Liver (tissue), 9 donors: Measurements from ENCODE around the gene R3HDM1. TPM values are rescaled to one million over a fixed set of nuclear protein-coding genes. Genes with fewer than 3 reads are reported as not detected.

Experiments used
- DNase-seq: peaks from one replicate; pipeline ENCODE4 v3.0.0-alpha.2; 2017; ENCODE audit warnings: low spot score
- H3K27ac ChIP-seq, 2 donors: one replicate each; pipeline ENCODE4 v1.7.0; 2013; ENCODE audit warnings: inconsistent platforms in 2 of 2, low read length in 2 of 2, control low read depth in 1 of 2, low read depth in 1 of 2, mild to moderate bottlenecking in 1 of 2
- H3K27me3 ChIP-seq, 4 donors: one replicate each; pipeline versions ENCODE4 v1.6.1 to v1.7.0; 2013; ENCODE audit warnings: low read length in 3 of 4, inconsistent platforms in 1 of 4, mild to moderate bottlenecking in 1 of 4, moderate library complexity in 1 of 4; ENCODE audit not compliant: control insufficient read depth in 4 of 4, insufficient read depth in 4 of 4
- H3K36me3 ChIP-seq, 4 donors: one replicate each; pipeline versions ENCODE4 v1.6.1 to v1.7.0; 2013; ENCODE audit warnings: low read length in 3 of 4, mild to moderate bottlenecking in 3 of 4, low read depth in 1 of 4, moderate library complexity in 1 of 4; ENCODE audit not compliant: control insufficient read depth in 4 of 4, insufficient read depth in 3 of 4
- H3K4me1 ChIP-seq, 4 donors: one replicate each; pipeline versions ENCODE4 v1.6.1 to v1.7.0; 2013; ENCODE audit warnings: low read length in 3 of 4, mild to moderate bottlenecking in 3 of 4, moderate library complexity in 1 of 4; ENCODE audit not compliant: control insufficient read depth in 4 of 4, insufficient read depth in 4 of 4
- H3K4me3 ChIP-seq, 3 donors: one replicate each; pipeline versions ENCODE4 v1.6.1 to v1.7.0; 2013; ENCODE audit warnings: low read length in 3 of 3, control low read depth in 1 of 3, low read depth in 1 of 3, mild to moderate bottlenecking in 1 of 3
- H3K9ac ChIP-seq, 2 donors: one replicate each; pipeline ENCODE4 v1.7.0; 2013; ENCODE audit warnings: low read length in 2 of 2, mild to moderate bottlenecking in 2 of 2, moderate library complexity in 2 of 2, control low read depth in 1 of 2, low read depth in 1 of 2
- H3K9me3 ChIP-seq, 4 donors: one replicate each; pipeline versions ENCODE4 v1.6.1 to v1.7.0; 2013; ENCODE audit warnings: low read length in 3 of 4; ENCODE audit not compliant: control insufficient read depth in 4 of 4
- EGR1 ChIP-seq, 2 donors: IDR thresholded peaks; 2 replicates each; pipeline ENCODE4 v1.6.1; 2016 to 2018; ENCODE audit warnings: antibody characterized with exemption in 2 of 2, low read depth in 2 of 2
- FOXA1 ChIP-seq: IDR thresholded peaks from 2 replicates; pipeline ENCODE4 v1.6.1; 2016; ENCODE audit warnings: antibody characterized with exemption
- FOXA2 ChIP-seq: IDR thresholded peaks from 2 replicates; pipeline ENCODE4 v1.6.1; 2016; ENCODE audit warnings: antibody characterized with exemption
- GABPA ChIP-seq, 2 donors: IDR thresholded peaks in 1 of 2; conservative IDR thresholded peaks in 1 of 2; 2 replicates each; pipeline ENCODE4 v1.6.1; 2016; ENCODE audit warnings: antibody characterized with exemption in 2 of 2, mild to moderate bottlenecking in 1 of 2, moderate library complexity in 1 of 2
- HNF4A ChIP-seq, 2 donors: conservative IDR thresholded peaks; 2 replicates each; pipeline ENCODE4 v1.6.1; 2016; ENCODE audit warnings: antibody characterized with exemption in 2 of 2, mild to moderate bottlenecking in 2 of 2
- HNF4G ChIP-seq: IDR thresholded peaks from 2 replicates; pipeline ENCODE4 v1.6.1; 2016; ENCODE audit warnings: antibody characterized with exemption
- JUND ChIP-seq, 2 donors: IDR thresholded peaks; 2 replicates each; pipeline ENCODE4 v1.6.1; 2016; ENCODE audit warnings: antibody characterized with exemption in 2 of 2
- NR2F2 ChIP-seq: IDR thresholded peaks from 2 replicates; pipeline ENCODE4 v1.6.1; 2016; ENCODE audit warnings: antibody characterized with exemption
- RAD21 ChIP-seq, 2 donors: IDR thresholded peaks; 2 replicates each; pipeline ENCODE4 v1.6.1; 2016; ENCODE audit warnings: antibody characterized with exemption in 2 of 2, mild to moderate bottlenecking in 2 of 2
- SP1 ChIP-seq: IDR thresholded peaks from 2 replicates; pipeline ENCODE4 v1.6.1; 2018; ENCODE audit warnings: antibody characterized with exemption, mild to moderate bottlenecking
- TAF1 ChIP-seq: conservative IDR thresholded peaks from 2 replicates; pipeline ENCODE4 v1.6.1; 2016; ENCODE audit warnings: antibody characterized with exemption, mild to moderate bottlenecking
- YY1 ChIP-seq: IDR thresholded peaks from 2 replicates; pipeline ENCODE4 v1.6.1; 2016; ENCODE audit warnings: antibody characterized with exemption, mild to moderate bottlenecking
- WGBS: extraction: QIAGEN DNeasy Blood & Tissue Kit; methylation state at CpG from one replicate; pipeline ENCODE4 v1.1.7; 2013; 5-methylcytosine and 5-hydroxymethylcytosine counted together
- polyA plus RNA-seq, 2 donors: library from polyadenylated mRNA; stranded (reverse) in 1 of 2; unstranded in 1 of 2; fragments of 200-250 nt in 1 of 2; fragments of >200 nt in 1 of 2; fragmentation: Nextera tagmentation in 1 of 2; extraction: Ambion mirVana in 1 of 2; gene quantifications; one replicate each; pipeline versions ENCODE4 v1.2.1 to v1.2.3, GENCODE V29; 2013 to 2015
- total RNA-seq, 2 donors: library from RNA; depleted of rRNA; stranded (reverse); fragments of >200 nt; gene quantifications; one replicate each; pipeline ENCODE4 v1.2.3, GENCODE V29; 2014
- TF ChIP-seq, protein P1 (sequence below): IDR thresholded peaks from 2 replicates; pipeline ENCODE4 v1.6.1; 2016; ENCODE audit warnings: antibody characterized with exemption
- TF ChIP-seq, protein P2 (sequence below): fragments of 150-350 bp; IDR thresholded peaks from 2 replicates; pipeline ENCODE4 v1.5.1; 2017; ENCODE audit warnings: improper control_type of control experiment, low read depth, low read length; ENCODE audit not compliant: missing input control
- TF ChIP-seq, protein P3 (sequence below): IDR thresholded peaks from 2 replicates; pipeline ENCODE4 v1.6.1; 2016; ENCODE audit warnings: antibody characterized with exemption, mild to moderate bottlenecking
- donor health status: healthy.
- donor health status: healthy.
- donor health status: healthy.
- donor health status: healthy.
- donor health status: healthy.

Gene R3HDM1
- total and polyA plus RNA-seq, 4 donors: 6.0 to 10.0 (median 8.8) TPM

DNA sequence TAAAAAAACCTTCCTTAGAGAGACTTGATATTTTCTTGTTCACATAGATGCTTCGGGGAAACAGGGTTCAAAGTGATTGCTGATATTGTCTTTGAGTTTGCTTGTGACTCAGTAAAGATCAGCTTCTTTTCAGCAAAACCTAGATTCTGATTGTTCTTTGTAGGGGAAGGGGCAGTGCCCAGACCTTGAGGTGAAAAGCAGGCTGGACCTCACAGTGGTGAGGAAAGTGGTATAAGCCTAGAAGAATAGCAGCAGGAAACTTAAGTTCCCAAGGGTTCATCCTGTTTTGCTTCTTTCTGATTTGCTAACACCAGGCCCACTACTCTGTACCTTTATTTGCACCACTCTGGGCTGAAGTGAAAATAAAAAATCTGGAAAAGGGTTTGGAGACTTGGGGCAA, 231.2 kb downstream of the R3HDM1 start:
- no peak overlapping the region for H3K27ac ChIP-seq
- no peaks in the 10 kb centered on the region for H3K4me1 ChIP-seq
- H3K9ac ChIP-seq: no peak overlapping the region
- no peaks in the 10 kb centered on the region for H3K27me3 ChIP-seq
- TF ChIP-seq YY1: no peak
- TF ChIP-seq, protein P1, sequence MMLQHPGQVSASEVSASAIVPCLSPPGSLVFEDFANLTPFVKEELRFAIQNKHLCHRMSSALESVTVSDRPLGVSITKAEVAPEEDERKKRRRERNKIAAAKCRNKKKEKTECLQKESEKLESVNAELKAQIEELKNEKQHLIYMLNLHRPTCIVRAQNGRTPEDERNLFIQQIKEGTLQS: no peak
- no peak for TF ChIP-seq HNF4A (conservative IDR thresholded peaks at IDR 0.05)
- peak; percentile 62 for TF ChIP-seq NR2F2
- TF ChIP-seq SP1: no peak
- TF ChIP-seq HNF4G: no peak
- TF ChIP-seq RAD21 (IDR thresholded peaks at IDR 0.05): no peak
- no peak for TF ChIP-seq FOXA1
- WGBS: 86% methylated on average over 1 of the region's 1 CpG
- H3K36me3 ChIP-seq: peaks cover 9 to 60% (median 51%) of the 10 kb centered on the region in 4 donors
- H3K4me3 ChIP-seq: no peak overlapping the region
- H3K9me3 ChIP-seq: no peaks in the 10 kb centered on the region
- DNase-seq: no peak

DNA sequence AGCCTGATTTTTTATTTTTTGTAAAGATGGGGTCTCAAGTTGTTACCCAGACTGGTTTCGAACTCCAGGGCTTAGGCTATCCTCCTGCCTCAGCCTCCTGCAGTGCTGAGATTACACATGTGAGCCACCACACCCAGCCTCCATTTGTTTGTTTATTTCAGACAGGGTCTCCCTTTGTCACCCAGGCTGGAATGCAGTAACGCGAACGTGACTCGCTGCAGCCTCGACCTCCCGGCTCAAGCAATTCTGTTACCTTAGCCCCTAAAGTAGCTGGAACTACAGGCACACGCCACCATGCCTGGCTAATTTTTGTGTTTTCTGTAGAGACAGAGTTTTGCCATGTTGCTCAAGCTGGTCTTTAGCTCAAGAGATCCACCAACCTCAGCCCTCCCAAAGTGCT, 237.6 kb downstream of the R3HDM1 start:
- Histone ChIP-seq H3K27me3 (no peaks in the 10 kb centered on the region), H3K27ac (no peak overlapping the region), H3K9me3 (no peaks in the 10 kb centered on the region), H3K4me3 (no peak overlapping the region), H3K9ac (no peak overlapping the region), H3K36me3 (peaks cover 14 to 64% (median 54%) of the 10 kb centered on the region in 4 donors), H3K4me1 (no peaks in the 10 kb centered on the region)
- no peak for TF ChIP-seq NR2F2
- TF ChIP-seq, protein P2, sequence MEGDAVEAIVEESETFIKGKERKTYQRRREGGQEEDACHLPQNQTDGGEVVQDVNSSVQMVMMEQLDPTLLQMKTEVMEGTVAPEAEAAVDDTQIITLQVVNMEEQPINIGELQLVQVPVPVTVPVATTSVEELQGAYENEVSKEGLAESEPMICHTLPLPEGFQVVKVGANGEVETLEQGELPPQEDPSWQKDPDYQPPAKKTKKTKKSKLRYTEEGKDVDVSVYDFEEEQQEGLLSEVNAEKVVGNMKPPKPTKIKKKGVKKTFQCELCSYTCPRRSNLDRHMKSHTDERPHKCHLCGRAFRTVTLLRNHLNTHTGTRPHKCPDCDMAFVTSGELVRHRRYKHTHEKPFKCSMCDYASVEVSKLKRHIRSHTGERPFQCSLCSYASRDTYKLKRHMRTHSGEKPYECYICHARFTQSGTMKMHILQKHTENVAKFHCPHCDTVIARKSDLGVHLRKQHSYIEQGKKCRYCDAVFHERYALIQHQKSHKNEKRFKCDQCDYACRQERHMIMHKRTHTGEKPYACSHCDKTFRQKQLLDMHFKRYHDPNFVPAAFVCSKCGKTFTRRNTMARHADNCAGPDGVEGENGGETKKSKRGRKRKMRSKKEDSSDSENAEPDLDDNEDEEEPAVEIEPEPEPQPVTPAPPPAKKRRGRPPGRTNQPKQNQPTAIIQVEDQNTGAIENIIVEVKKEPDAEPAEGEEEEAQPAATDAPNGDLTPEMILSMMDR: no peak
- no peak for TF ChIP-seq SP1
- TF ChIP-seq JUND (IDR thresholded peaks at IDR 0.05): no peak
- no peak for TF ChIP-seq GABPA (IDR thresholded peaks at IDR 0.05 in 1 of 2, conservative IDR thresholded peaks at IDR 0.05 in 1 of 2)
- no peak for TF ChIP-seq FOXA2
- TF ChIP-seq, protein P3, sequence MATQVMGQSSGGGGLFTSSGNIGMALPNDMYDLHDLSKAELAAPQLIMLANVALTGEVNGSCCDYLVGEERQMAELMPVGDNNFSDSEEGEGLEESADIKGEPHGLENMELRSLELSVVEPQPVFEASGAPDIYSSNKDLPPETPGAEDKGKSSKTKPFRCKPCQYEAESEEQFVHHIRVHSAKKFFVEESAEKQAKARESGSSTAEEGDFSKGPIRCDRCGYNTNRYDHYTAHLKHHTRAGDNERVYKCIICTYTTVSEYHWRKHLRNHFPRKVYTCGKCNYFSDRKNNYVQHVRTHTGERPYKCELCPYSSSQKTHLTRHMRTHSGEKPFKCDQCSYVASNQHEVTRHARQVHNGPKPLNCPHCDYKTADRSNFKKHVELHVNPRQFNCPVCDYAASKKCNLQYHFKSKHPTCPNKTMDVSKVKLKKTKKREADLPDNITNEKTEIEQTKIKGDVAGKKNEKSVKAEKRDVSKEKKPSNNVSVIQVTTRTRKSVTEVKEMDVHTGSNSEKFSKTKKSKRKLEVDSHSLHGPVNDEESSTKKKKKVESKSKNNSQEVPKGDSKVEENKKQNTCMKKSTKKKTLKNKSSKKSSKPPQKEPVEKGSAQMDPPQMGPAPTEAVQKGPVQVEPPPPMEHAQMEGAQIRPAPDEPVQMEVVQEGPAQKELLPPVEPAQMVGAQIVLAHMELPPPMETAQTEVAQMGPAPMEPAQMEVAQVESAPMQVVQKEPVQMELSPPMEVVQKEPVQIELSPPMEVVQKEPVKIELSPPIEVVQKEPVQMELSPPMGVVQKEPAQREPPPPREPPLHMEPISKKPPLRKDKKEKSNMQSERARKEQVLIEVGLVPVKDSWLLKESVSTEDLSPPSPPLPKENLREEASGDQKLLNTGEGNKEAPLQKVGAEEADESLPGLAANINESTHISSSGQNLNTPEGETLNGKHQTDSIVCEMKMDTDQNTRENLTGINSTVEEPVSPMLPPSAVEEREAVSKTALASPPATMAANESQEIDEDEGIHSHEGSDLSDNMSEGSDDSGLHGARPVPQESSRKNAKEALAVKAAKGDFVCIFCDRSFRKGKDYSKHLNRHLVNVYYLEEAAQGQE: no peak
- TF ChIP-seq TAF1: no peak
- no peak for TF ChIP-seq FOXA1
- TF ChIP-seq EGR1 (IDR thresholded peaks at IDR 0.05; ENCODE audit: low read depth in 2 of 2): no peak
- TF ChIP-seq, protein P1: no peak
- TF ChIP-seq YY1: no peak
- no peak for DNase-seq
- 97% methylated on average over 8 of the region's 8 CpGs for WGBS
